GM21825 (cell line): ENCODE results near the gene CST3.
"Not testable (repeated sequence)": the region's sequence is repeated elsewhere in the genome, so short reads cannot be mapped to it uniquely, and the experiment has no call there.

Experiments used
- ATAC-seq: cut with Tn5 transposase; IDR thresholded peaks from one replicate; pipeline ENCODE4 v1.9.1; 2021; ENCODE audit warnings: mild to moderate bottlenecking, moderate library complexity; ENCODE audit not compliant: unreplicated experiment

Gene CST3

DNA sequence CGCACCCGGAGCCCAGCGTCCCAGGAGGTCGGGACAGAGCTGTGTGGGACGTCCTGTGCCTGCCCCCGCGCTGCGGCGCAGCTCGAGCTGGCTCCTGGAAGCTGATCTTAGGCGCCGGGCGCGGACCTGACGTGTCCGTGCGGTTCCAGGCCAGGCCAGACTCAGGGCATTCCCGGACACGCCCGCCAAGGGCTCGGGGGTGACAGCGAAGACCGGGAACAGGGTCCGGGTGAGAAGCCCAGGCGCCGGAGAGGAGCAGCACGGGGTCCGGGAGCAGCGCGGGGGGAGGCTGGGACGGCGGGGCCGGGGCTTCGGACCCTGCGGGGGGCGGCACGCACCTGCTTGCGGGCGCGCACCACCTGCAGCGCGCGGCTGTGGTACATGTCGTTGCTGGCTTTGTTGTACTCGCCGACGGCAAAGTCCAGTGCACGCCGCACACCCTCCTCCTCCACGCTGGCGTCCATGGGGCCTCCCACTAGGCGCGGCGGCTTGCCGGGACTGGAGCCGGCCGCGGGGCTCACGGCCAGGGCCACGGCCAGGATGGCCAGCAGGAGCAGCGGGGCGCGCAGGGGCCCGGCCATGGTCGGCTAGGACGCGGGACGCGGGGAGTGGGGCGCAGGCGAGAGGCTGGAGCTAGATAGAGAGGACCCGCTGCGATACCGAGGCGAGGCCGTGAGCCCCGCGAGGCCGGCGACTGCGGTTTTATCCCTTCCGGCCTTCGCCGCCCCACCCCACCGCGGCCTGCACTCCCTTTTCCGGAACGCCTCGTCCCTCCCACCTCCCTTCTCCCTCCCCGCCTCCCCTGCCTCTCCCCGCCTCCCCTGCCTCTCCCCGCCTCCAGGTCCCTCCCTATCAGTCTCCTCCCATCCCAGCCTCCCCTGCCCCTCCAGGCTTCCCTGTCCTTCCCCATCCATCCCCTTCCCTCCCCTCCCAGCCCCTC, at the start of gene CST3:
TSS of gene CST3 (minus strand) at position 674 of the 940 bp plus-strand sequence. CDS start at position 581, 93 bp downstream.
- peak; percentile 64 for ATAC-seq

- no peak for ATAC-seq
Observed at GRCh38 chr20:23686046-23686750, 48.4 kb upstream of the CST3 start.

- not testable (repeated sequence) for ATAC-seq
Observed at GRCh38 chr20:23685529-23685896, 47.8 kb upstream of the CST3 start.

- no peak for ATAC-seq
Observed at GRCh38 chr20:23684261-23684660, 46.5 kb upstream of the CST3 start.

DNA sequence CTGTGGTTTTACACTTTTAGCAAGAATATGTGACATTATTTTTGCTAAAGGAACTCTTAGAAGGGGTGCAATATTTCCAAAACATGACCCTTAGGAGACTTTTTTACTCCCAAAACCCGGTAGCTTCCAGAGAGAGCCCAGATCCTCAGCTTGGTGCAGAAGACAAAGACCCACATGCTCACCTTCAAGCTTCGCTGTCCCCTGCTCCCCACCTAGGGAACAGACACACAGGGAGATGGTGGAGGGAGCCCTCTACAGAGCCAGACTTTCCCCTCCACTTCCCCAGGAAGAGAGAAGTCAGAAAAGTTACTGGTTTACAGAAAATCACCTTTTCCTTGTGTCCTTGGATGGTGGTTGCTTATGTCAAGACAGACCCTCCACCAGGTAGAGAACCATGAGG, 46.1 kb upstream of the CST3 start:
- ATAC-seq = no peak

- no peak for ATAC-seq
Observed at GRCh38 chr20:23683281-23683680, 45.5 kb upstream of the CST3 start.

DNA sequence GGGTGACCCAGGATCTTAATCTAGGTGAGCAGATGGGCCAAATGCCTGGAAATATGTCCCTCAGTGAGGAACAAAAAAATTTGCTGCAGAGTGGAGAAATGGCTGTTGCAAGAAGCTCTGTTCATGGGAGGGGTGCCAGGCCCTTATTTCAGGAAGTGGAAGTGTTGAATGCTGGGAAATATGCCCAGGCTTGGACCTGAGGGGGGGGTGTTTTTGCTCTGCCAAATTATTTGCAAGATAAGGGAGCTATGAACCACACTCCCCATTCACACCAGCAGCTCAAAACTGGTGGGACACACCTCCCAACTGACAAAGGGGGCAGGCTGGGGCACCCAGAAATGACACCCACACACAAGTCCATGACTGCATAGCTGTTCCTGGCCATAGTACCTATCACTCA, 42.4 kb upstream of the CST3 start:
- ATAC-seq = no peak

GRCh38 chr20:23679133-23680092, 41.7 kb upstream of the CST3 start:
- no peak for ATAC-seq

DNA sequence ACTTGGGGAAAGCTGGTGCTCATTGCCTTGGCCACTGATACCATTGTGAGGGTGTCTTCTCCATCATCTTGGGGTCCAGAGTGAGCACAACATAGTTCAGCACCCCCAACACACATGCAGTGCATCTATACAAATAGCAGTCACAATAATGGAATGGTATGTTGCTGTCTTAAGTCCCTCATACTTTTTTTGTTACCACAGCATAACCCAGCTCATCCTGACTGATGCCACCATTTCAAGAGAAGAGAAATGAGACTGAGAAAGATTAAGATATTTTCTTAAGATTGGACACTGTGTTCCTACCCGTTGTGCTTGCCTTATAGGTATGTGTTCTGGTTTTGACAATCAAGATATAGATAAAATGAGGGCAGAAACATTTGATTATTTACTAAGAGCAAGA, 35.5 kb upstream of the CST3 start:
- ATAC-seq = no peak

GRCh38 chr20:23672158-23672557, 34.4 kb upstream of the CST3 start:
- ATAC-seq = no peak

GRCh38 chr20:23671479-23671878, 33.7 kb upstream of the CST3 start:
- ATAC-seq = no peak

DNA sequence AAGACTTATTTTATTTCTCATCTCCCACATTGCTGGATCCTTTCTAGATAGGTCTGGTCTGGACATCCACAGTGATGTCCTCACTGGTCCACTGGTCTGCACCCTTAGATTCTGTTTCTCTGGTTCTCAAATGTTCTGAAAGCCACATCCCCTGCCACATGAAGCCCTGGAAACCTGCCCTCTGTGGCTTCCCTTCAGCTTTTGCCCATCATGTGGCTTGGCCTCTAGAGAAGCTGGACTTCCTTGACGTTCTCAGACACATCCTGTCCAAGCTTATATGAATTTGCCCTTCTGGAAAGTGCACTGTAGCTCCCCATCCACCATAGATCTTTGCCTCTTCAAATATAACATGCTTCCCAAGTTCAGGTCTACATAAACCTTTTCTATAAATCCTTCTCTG, 32.6 kb upstream of the CST3 start:
- no peak for ATAC-seq

- no peak for ATAC-seq
Observed at GRCh38 chr20:23669866-23670265, 32.1 kb upstream of the CST3 start.

DNA sequence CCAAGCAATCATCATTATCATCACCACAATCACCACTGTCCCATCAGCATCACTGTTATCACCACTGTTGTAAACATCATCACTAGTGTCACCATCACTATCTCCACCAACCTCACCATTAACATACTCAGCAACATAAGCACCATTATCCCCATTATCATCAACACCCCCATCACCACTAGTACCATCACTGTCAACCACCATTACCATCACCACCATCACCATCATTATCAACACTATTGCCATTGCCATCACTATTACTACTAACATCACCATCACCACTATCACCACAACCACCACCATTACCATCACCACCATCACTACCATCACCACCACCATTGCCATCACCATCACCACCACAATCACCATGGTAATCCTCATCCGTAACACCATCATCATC, 31.6 kb upstream of the CST3 start:
- ATAC-seq = no peak

DNA sequence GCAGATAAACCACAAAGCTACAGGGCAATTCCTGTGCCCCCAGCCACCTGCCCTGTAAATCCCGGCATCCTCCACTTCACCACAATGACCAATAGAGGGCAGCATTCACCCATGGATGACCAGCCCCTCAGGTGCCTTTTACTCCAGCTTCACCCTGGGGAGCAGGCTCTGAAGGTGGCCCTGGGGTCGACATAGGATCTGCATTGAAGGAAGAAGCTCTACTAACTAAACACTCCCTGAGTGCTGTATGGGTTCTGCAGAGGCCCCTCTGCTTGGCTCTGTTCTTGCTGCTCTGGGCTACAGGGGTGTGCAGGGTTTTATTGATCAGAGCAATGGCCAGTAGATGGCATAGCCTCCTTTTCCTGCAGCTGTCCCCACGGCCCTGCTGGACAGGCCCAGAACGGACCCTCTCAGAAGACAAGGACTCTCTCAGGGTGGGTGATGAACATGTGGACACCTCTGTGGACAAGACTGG, 30.8 kb upstream of the CST3 start:
- ATAC-seq = peak; percentile 76

DNA sequence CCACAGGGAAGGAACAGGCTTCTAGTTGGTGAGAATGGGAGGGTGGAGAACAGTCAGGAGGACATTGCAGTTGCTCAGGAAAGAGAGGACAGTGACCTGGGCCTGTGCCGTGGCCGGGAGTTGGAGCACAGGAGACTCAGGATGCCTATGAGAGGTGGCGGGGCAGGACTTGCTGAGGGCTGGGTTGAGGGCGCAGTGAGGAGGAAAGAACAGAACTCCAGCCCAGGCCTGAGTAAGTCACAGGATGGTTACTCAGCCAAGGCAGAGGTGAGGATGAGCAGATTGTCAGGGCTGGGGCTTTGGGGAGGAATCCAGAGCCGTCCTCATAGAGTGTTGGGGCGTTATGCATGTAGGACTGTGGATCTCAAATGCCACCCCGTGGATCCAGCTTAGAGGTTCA, 29.9 kb upstream of the CST3 start:
- no peak for ATAC-seq

DNA sequence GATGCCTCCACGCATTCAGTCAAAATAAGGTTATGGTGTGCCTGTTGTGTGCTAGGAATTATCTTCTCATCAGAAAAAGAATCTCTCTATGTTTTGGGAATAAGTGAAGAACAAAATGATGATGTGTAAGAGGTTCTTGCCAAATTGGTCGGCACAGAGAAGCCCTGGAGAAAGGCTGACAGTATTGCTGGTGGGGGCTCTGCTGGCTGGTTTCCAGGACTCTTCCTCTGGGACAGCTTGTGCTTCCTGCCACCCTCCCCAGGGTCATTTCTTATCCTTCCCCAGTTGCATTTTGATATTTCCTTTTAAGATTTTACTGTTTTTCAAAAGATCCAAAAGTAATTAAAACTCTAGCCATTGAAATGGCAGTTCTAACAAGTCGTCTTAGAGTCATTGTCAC, 28.9 kb upstream of the CST3 start:
- ATAC-seq = no peak

DNA sequence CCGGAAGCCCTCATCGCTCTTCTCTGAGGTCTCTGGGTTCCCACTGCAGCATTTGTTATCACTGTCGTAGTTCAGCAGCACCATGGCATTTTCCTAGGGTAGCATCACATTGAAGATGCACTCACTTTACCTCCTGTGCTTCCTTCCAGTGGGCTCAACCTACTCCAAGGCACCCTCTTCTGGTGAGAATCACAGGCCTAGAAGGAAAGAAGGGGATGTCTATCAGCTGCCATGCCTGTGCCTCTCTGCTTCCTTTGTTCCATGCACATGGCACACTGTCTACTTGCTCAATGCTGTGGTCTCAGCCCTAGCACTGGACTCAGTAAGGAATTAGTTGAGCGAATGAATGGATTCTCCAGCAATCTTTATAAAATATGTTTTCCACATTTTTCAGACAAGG, 28.4 kb upstream of the CST3 start:
- no peak for ATAC-seq

DNA sequence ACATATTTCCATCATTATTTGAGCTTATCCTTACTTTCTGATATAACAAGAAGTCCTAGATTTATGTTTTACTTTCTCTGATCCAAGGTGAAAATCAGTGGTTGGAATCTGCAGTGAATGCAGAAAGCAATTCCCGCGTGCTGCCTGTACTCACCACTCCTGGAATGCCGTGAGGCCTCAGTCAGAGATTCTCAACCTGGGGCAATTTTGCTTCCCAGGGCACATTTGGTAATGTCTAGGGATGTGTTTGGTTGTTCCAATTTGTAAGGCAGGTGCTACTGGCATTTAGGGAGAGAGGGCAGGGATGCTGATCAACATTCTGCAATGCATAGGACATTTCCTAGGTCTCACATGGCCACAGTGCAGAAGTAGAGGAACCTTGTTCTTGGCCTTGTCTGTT, 27.2 kb upstream of the CST3 start:
- no peak for ATAC-seq

GRCh38 chr20:23664046-23664445, 26.3 kb upstream of the CST3 start:
- not testable (repeated sequence) for ATAC-seq

DNA sequence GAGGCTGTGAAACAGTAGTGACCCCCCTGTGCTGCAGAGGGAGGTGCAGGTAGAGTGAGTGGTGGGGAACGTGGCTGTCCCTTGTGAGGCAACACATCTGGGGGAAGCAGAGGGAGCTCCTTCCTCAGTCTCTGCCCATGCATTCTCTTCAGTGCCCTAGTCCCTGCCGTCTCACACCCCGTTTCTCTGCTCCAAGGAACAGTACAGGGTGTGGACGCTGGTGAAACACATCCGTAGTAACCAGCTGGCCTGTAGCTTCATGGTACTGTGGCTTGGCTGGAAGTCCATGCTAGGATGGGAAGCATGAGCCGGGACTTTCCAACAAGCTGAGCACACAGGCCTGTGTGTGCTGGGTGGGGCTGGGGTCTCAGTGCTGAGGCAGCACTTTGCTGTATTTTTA, 25.4 kb upstream of the CST3 start:
- ATAC-seq = no peak
